HCT116 (cell line): ENCODE measurements around the gene CACNA2D2. TPM values are rescaled to one million over a fixed set of nuclear protein-coding genes. Genes with fewer than 3 reads are reported as not detected.

ENCODE experiments used
- ATAC-seq: fragments of 200-7000 bp; cut with Tn5 transposase; 2 replicates; pipeline ENCODE4 v1.9.1; 2020; ENCODE audit warnings: mild to moderate bottlenecking, moderate library complexity
- BruUV-seq: library from RNA; stranded (reverse); fragments of 400-500 nt; replicated peaks from 2 replicates; lab custom pipeline; 2021; lab: Mats Ljungman, UMichigan
- CTCF ChIA-PET: fragments of 300-600 bp; sonication (Branson Sonifier 250); formaldehyde crosslinking; loops from one replicate; lab custom pipeline; 2021; ENCODE audit warnings: antibody characterized with exemption; lab: Charles Lee
- POLR2A ChIA-PET: fragments of 300-600, 350-600 bp; sonication (Branson Sonifier 250); formaldehyde crosslinking; loops from one replicate; lab custom pipeline; 2021; ENCODE audit warnings: antibody characterized with exemption; lab: Charles Lee
- RAD21 ChIA-PET, 2 experiments: fragments of 300-600 bp; sonication (Branson Sonifier 250); formaldehyde crosslinking; loops; one replicate each; lab custom pipeline; 2023; ENCODE audit warnings: low total read pairs in 2 of 2; ENCODE audit not compliant: uncharacterized antibody in 2 of 2, unreplicated experiment in 2 of 2, low non-redundant PET in 1 of 2; lab: Charles Lee
- DNase-seq: peaks from one replicate; pipeline ENCODE4 v3.0.0-alpha.2; 2010; ENCODE audit warnings: low read depth, low spot score
- H2AFZ ChIP-seq: fragments of 200-600 bp; shearing (Covaris generic), sonication (generic); 2 replicates; pipeline ENCODE4 v1.6.1; 2017; ENCODE audit warnings: low read depth, mixed run types, mixed read lengths, antibody characterized with exemption, low read length; ENCODE audit not compliant: poor library complexity, severe bottlenecking
- H3K27ac ChIP-seq: 2 replicates; pipeline ENCODE4 v1.5.1; 2012; ENCODE audit warnings: low read depth, low read length
- H3K27me3 ChIP-seq: fragments of 200-600 bp; sonication (generic); 2 replicates; pipeline ENCODE4 v1.6.1; 2016; ENCODE audit warnings: mixed run types, low read length, mixed read lengths; ENCODE audit not compliant: insufficient read depth
- H3K36me3 ChIP-seq, 2 experiments: fragments of 200-500 bp in 1 of 2; fragments of 200-600 bp in 1 of 2; sonication (Bioruptor generic) in 1 of 2; sonication (generic) in 1 of 2; 2 replicates each; pipeline versions ENCODE4 v1.5.1 to v1.6.1; 2014 to 2016; ENCODE audit warnings: low read length in 2 of 2, inconsistent platforms in 1 of 2, mixed read lengths in 1 of 2, mixed run types in 1 of 2; ENCODE audit not compliant: insufficient read depth in 2 of 2, control insufficient read depth in 1 of 2
- H3K4me1 ChIP-seq, 2 experiments: fragments of 200-600 bp in 1 of 2; sonication (generic) in 1 of 2; 2 replicates each; pipeline versions ENCODE4 v1.5.1 to v1.6.1; 2012 to 2017; ENCODE audit warnings: low read length in 2 of 2, inconsistent platforms in 1 of 2, mild to moderate bottlenecking in 1 of 2, mixed read lengths in 1 of 2, mixed run types in 1 of 2, moderate library complexity in 1 of 2; ENCODE audit not compliant: insufficient read depth in 2 of 2, control insufficient read depth in 1 of 2
- H3K4me2 ChIP-seq: fragments of 200-600 bp; sonication (generic); 2 replicates; pipeline ENCODE4 v1.6.1; 2017; ENCODE audit warnings: mixed run types, low read length, mixed read lengths
- H3K4me3 ChIP-seq, 2 experiments: fragments of 200-600 bp in 1 of 2; sonication (generic) in 1 of 2; replicated peaks in 1 of 2; 2 replicates each; pipeline ENCODE4 v1.5.1; 2011 to 2016; ENCODE audit warnings: low read length in 2 of 2, control low read depth in 1 of 2, low read depth in 1 of 2, mild to moderate bottlenecking in 1 of 2, mixed read lengths in 1 of 2, mixed run types in 1 of 2
- H3K79me2 ChIP-seq: fragments of 200-600 bp; sonication (generic); 2 replicates; pipeline ENCODE4 v1.6.1; 2017; ENCODE audit warnings: mild to moderate bottlenecking, mixed run types, low read length, moderate library complexity, mixed read lengths; ENCODE audit not compliant: insufficient read depth
- H3K9ac ChIP-seq: fragments of 200-600 bp; sonication (generic); 2 replicates; pipeline ENCODE4 v1.6.1; 2016; ENCODE audit warnings: low read length, mixed read lengths
- H3K9me2 ChIP-seq: fragments of 200-600 bp; sonication (generic), shearing (Covaris generic); 2 replicates; pipeline ENCODE4 v1.6.1; 2017; ENCODE audit warnings: mixed run types, mild to moderate bottlenecking, moderate library complexity; ENCODE audit not compliant: insufficient read depth
- H3K9me3 ChIP-seq, 2 experiments: fragments of 200-500 bp in 1 of 2; fragments of 200-600 bp in 1 of 2; sonication (Bioruptor generic) in 1 of 2; sonication (generic) in 1 of 2; 2 replicates each; pipeline ENCODE4 v1.6.1; 2014 to 2017; ENCODE audit warnings: low read length in 2 of 2, mixed read lengths in 2 of 2, inconsistent platforms in 1 of 2, low read depth in 1 of 2, mild to moderate bottlenecking in 1 of 2, mixed run types in 1 of 2, moderate library complexity in 1 of 2; ENCODE audit not compliant: control insufficient read depth in 1 of 2, insufficient read depth in 1 of 2
- H4K20me1 ChIP-seq: fragments of 200-600 bp; sonication (generic), shearing (Covaris generic); 2 replicates; pipeline ENCODE4 v1.6.1; 2017; ENCODE audit warnings: mixed run types, mild to moderate bottlenecking, moderate library complexity; ENCODE audit not compliant: insufficient read depth
- ELF1 ChIP-seq: IDR thresholded peaks from 2 replicates; pipeline ENCODE4 v1.6.1; 2012; ENCODE audit warnings: low read depth, borderline replicate concordance
- JUND ChIP-seq: IDR thresholded peaks from 2 replicates; pipeline ENCODE4 v1.6.1; 2012
- POLR2A ChIP-seq: IDR thresholded peaks from 2 replicates; pipeline ENCODE4 v1.7.0; 2011; ENCODE audit warnings: borderline replicate concordance; ENCODE audit not compliant: insufficient read depth, insufficient read length; ENCODE audit errors: extremely low read depth
- POLR2AphosphoS5 ChIP-seq: IDR thresholded peaks from 2 replicates; pipeline ENCODE4 v1.6.1; 2011; ENCODE audit warnings: mild to moderate bottlenecking, low read depth, low read length, moderate library complexity
- SRF ChIP-seq: IDR thresholded peaks from 2 replicates; pipeline ENCODE4 v1.6.1; 2012; ENCODE audit warnings: low read depth
- TCF7L2 ChIP-seq: IDR thresholded peaks from 2 replicates; pipeline ENCODE4 v1.7.0; 2011; ENCODE audit warnings: borderline replicate concordance, inconsistent platforms; ENCODE audit not compliant: insufficient read depth, insufficient read length; ENCODE audit errors: extremely low read depth
- YY1 ChIP-seq: IDR thresholded peaks from 2 replicates; pipeline ENCODE4 v1.6.1; 2011; ENCODE audit warnings: low read length, low read depth, moderate library complexity, mild to moderate bottlenecking; ENCODE audit not compliant: insufficient replicate concordance; ENCODE audit errors: extremely low read depth
- ZFX ChIP-seq: fragments of 450-650 bp; IDR thresholded peaks from 2 replicates; pipeline ENCODE4 v1.6.1; 2017
- intact Hi-C: fragments of 100-400 bp; cut with micrococcal nuclease; formaldehyde crosslinking; loops from 2 replicates; pipeline ENCODE4 v1.10.0; 2022
- total RNA-seq: library from RNA; stranded (reverse); gene quantifications from one replicate; pipeline ENCODE4 v1.2.1, GENCODE V29; 2021; ENCODE audit not compliant: unreplicated experiment
- TF ChIP-seq, protein P1 (sequence below): IDR thresholded peaks from 2 replicates; pipeline ENCODE4 v1.6.1; 2012

The CACNA2D2 gene
- total RNA-seq, 1 experiment from 2014 or later = 10.2 TPM

DNA sequence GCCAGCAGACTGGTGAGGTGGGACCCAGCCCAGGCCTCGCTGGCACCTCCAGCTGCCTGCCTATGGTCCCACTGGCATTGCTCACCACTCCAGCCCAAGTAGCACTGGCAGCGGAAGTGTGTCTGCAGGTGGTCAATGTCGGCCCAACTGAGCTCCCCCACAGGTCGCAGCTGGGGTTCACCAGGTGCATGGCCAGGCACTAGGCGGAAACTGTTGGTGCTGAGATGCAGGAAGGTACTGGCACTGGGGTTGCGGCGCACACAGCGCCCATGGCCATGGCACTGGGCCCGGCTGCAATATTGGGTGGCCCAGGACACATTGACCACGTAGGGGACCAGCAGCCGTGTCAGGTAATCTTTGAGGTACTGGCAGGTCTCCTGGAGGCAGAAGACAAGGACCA is 185.3 kb downstream of the CACNA2D2 start:
- ChIA-PET POLR2A (no interaction called here), CTCF (interaction anchor here (0.7 to 1.6 kb wide), 3 partner anchors 15 to 19 kb away, joined by 3 to 5 read pairs (median 3); partner anchors contain the start of genes HYAL1, HYAL3 and NAA80), RAD21 (interaction anchor here in 1 of 2 experiments (0.8 to 1.5 kb wide), 2 partner anchors 19 kb away, joined by 3 to 4 read pairs; partner anchors contain the start of genes HYAL3 and NAA80)
- H3K9me2 ChIP-seq = no peaks in the 10 kb centered on the region
- H3K27ac ChIP-seq = peak overlapping the region; percentile 98
- ATAC-seq = no peak
- H3K9ac ChIP-seq = peak overlapping the region; percentile 65
- no TSS peak for BruUV-seq
- peak overlapping the region; percentile 92 for H3K4me2 ChIP-seq
- H3K4me3 ChIP-seq = peak overlapping the region in 1 of 2 experiments; percentile 46; a peak in 2 of 4 replicates
- no peak overlapping the region for H2AFZ ChIP-seq
- H3K36me3 ChIP-seq = peaks cover 2 to 17% of the 10 kb centered on the region in 2 experiments; a peak in 1 of 4 replicates
- H3K79me2 ChIP-seq = peaks cover 51% of the 10 kb centered on the region
- DNase-seq = no peak
- H3K4me1 ChIP-seq = peaks cover 65 to 94% of the 10 kb centered on the region in 2 experiments
- TF ChIP-seq ZFX (no peak), ELF1 (no peak), YY1 (no peak), JUND (no peak), SRF (no peak), POLR2AphosphoS5 (no peak)
- TF ChIP-seq, protein P1, sequence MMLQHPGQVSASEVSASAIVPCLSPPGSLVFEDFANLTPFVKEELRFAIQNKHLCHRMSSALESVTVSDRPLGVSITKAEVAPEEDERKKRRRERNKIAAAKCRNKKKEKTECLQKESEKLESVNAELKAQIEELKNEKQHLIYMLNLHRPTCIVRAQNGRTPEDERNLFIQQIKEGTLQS = no peak
- no peaks in the 10 kb centered on the region for H3K27me3 ChIP-seq
- no peaks in the 10 kb centered on the region for H4K20me1 ChIP-seq
- intact Hi-C loops = no loop called here
- H3K9me3 ChIP-seq = no peaks in the 10 kb centered on the region

DNA sequence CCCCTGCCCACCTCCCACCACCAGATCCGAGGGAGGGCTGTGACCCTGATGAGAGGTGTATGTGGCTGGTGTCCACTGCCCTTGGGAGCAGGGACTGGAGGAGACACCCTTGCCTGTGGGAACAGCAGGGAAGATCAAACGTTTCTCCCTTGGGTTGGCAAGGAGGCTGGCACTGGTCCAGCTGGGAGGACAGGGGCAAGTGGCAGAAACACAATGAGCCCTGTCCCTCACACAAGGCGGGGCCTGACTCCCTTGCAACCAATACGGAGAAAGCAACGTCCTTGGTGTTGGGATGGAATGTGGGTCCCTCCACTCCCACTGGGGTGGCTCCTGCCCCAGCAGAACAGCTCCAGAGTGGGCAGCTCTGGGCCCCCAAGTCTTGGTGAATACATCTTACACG is 186.1 kb downstream of the CACNA2D2 start:
- H4K20me1 ChIP-seq = no peaks in the 10 kb centered on the region
- peak; percentile 58 for DNase-seq
- no peaks in the 10 kb centered on the region for H3K27me3 ChIP-seq
- peak overlapping the region; percentile 65 for H3K9ac ChIP-seq
- peak overlapping the region; percentile 92 for H3K4me2 ChIP-seq
- no peaks in the 10 kb centered on the region for H3K9me2 ChIP-seq
- peaks cover 59 to 88% of the 10 kb centered on the region in 2 experiments for H3K4me1 ChIP-seq
- peak; percentile 31 for ATAC-seq
- peaks cover 2 to 17% of the 10 kb centered on the region in 2 experiments; a peak in 1 of 4 replicates for H3K36me3 ChIP-seq
- intact Hi-C loops = no loop called here
- no peak overlapping the region for H2AFZ ChIP-seq
- no TSS peak for BruUV-seq
- no peaks in the 10 kb centered on the region for H3K9me3 ChIP-seq
- peaks cover 51% of the 10 kb centered on the region for H3K79me2 ChIP-seq
- CTCF ChIA-PET = interaction anchor here (0.9 to 1.6 kb wide), 5 partner anchors 14 to 122 kb away, joined by 3 to 5 read pairs (median 3); partner anchors contain the start of genes HYAL1, HYAL3 and NAA80
- POLR2A ChIA-PET = interaction anchor here (0.9 to 1.2 kb wide), 7 partner anchors 11 to 38 kb away, joined by 3 to 8 read pairs (median 4); partner anchors contain the start of genes HYAL1, HYAL3, IFRD2 and NAA80
- H3K4me3 ChIP-seq = peak overlapping the region; percentile 8 to 46
- H3K27ac ChIP-seq = peak overlapping the region; percentile 98
- TF ChIP-seq POLR2A (no peak), TCF7L2 (peak; percentile 84)
- RAD21 ChIA-PET = interaction anchor here (0.8 to 1.5 kb wide), 3 partner anchors 18 to 20 kb away, joined by 3 to 4 read pairs (median 3); partner anchors contain the start of genes HYAL3 (in 2 of the 2) and NAA80 (in 2 of the 2)
